SK-N-SH (cell line): ENCODE measurements around the gene SF3A2. TPM values are rescaled to one million over a fixed set of nuclear protein-coding genes. Genes with fewer than 3 reads are reported as not detected.

Source experiments
- CTCF ChIA-PET: fragments of 300-600, 350-600 bp; formaldehyde crosslinking; extraction: SDS; loops from one replicate; lab custom pipeline; 2021; lab: Yijun Ruan, JAX
- POLR2A ChIA-PET: fragments of 350-600 bp; sonication (Branson Sonifier 250); formaldehyde crosslinking; extraction: SDS; loops from one replicate; lab custom pipeline; 2020; ENCODE audit warnings: antibody characterized with exemption, inconsistent platforms; lab: Yijun Ruan, JAX
- DNase-seq: peaks from one replicate; pipeline ENCODE4 v3.0.0; 2012
- H2AFZ ChIP-seq: fragments of 200-600 bp; sonication (generic); 2 replicates; pipeline ENCODE4 v1.8.1; 2016; ENCODE audit warnings: antibody characterized with exemption, mild to moderate bottlenecking, low read depth
- H3F3A ChIP-seq: fragments of 200-600 bp; sonication (generic); replicated peaks from 2 replicates; pipeline ENCODE3; 2016; ENCODE audit warnings: antibody characterized with exemption, mild to moderate bottlenecking; ENCODE audit not compliant: insufficient read depth
- H3K27ac ChIP-seq, 2 experiments: fragments of 200-500 bp in 1 of 2; fragments of 200-600 bp in 1 of 2; sonication (Bioruptor generic) in 1 of 2; sonication (generic), shearing (Covaris generic) in 1 of 2; 2 replicates each; pipeline versions ENCODE4 v1.5.1 to v1.6.1; 2014 to 2016; ENCODE audit warnings: low read depth in 2 of 2, inconsistent platforms in 1 of 2, low read length in 1 of 2, mild to moderate bottlenecking in 1 of 2, mixed read lengths in 1 of 2
- H3K27me3 ChIP-seq: fragments of 200-600 bp; sonication (generic), shearing (Covaris generic); 2 replicates; pipeline ENCODE4 v1.6.1; 2016; ENCODE audit warnings: mixed run types; ENCODE audit not compliant: insufficient read depth
- H3K36me3 ChIP-seq, 2 experiments: fragments of 200-500 bp in 1 of 2; fragments of 200-600 bp in 1 of 2; sonication (Bioruptor generic) in 1 of 2; sonication (generic) in 1 of 2; replicated peaks in 1 of 2; 2 replicates each; pipeline versions ENCODE3 to v1.5.1; 2014 to 2016; ENCODE audit warnings: low read length in 1 of 2, mild to moderate bottlenecking in 1 of 2; ENCODE audit not compliant: insufficient read depth in 2 of 2, control insufficient read depth in 1 of 2
- H3K4me1 ChIP-seq, 2 experiments: fragments of 200-500 bp in 1 of 2; fragments of 200-600 bp in 1 of 2; sonication (Bioruptor generic) in 1 of 2; sonication (generic), shearing (Covaris generic) in 1 of 2; 2 replicates each; pipeline versions ENCODE4 v1.5.1 to v1.6.1; 2014 to 2016; ENCODE audit warnings: low read depth in 1 of 2, low read length in 1 of 2, mixed run types in 1 of 2; ENCODE audit not compliant: insufficient read depth in 2 of 2, control insufficient read depth in 1 of 2
- H3K4me2 ChIP-seq: fragments of 200-600 bp; sonication (generic), shearing (Covaris generic); 2 replicates; pipeline ENCODE4 v1.6.1; 2017; ENCODE audit warnings: mixed run types
- H3K4me3 ChIP-seq, 2 experiments: fragments of 200-500 bp in 1 of 2; fragments of 200-600 bp in 1 of 2; sonication (Bioruptor generic) in 1 of 2; sonication (generic), shearing (Covaris generic) in 1 of 2; 2 replicates each; pipeline versions ENCODE4 v1.5.1 to v1.8.1; 2014 to 2016; ENCODE audit warnings: low read depth in 2 of 2, inconsistent platforms in 1 of 2, low read length in 1 of 2, mild to moderate bottlenecking in 1 of 2, mixed read lengths in 1 of 2, moderate library complexity in 1 of 2
- H3K79me2 ChIP-seq: fragments of 200-600 bp; sonication (generic); 2 replicates; pipeline ENCODE4 v1.8.1; 2017; ENCODE audit warnings: mild to moderate bottlenecking; ENCODE audit not compliant: insufficient read depth
- H3K9ac ChIP-seq: fragments of 200-600 bp; sonication (generic); 2 replicates; pipeline ENCODE4 v1.6.1; 2017; ENCODE audit warnings: mixed run types
- H3K9me2 ChIP-seq: fragments of 200-600 bp; sonication (generic); 2 replicates; pipeline ENCODE4 v1.6.1; 2017; ENCODE audit warnings: mixed run types
- H3K9me3 ChIP-seq: fragments of 200-600 bp; sonication (generic); 2 replicates; pipeline ENCODE4 v1.6.1; 2017; ENCODE audit warnings: mixed run types, mild to moderate bottlenecking, moderate library complexity
- H4K20me1 ChIP-seq: fragments of 200-600 bp; sonication (generic); 2 replicates; pipeline ENCODE4 v1.6.1; 2017; ENCODE audit warnings: mild to moderate bottlenecking, mixed run types; ENCODE audit not compliant: insufficient read depth
- CHD2 ChIP-seq: fragments of 150-350 bp; IDR thresholded peaks from 2 replicates; pipeline ENCODE4 v1.6.1; 2018; ENCODE audit warnings: low read length; ENCODE audit not compliant: partially characterized antibody
- ELF1 ChIP-seq: IDR thresholded peaks from 2 replicates; pipeline ENCODE4 v1.4.0; 2012
- EP300 ChIP-seq, 2 experiments: IDR thresholded peaks; 2 replicates each; pipeline versions ENCODE4 v1.4.0 to v1.6.1; 2012; ENCODE audit warnings: borderline replicate concordance in 1 of 2, low read depth in 1 of 2, low read length in 1 of 2
- FOXJ3 ChIP-seq: sonication (generic); formaldehyde crosslinking; IDR thresholded peaks from 2 replicates; pipeline ENCODE4 v1.5.1; 2020; ENCODE audit warnings: mild to moderate bottlenecking, missing genetic modification reagents
- FOXM1 ChIP-seq: IDR thresholded peaks from 2 replicates; pipeline ENCODE4 v1.4.0; 2012; ENCODE audit warnings: low read depth, mild to moderate bottlenecking
- GATA2 ChIP-seq: sonication (generic); formaldehyde crosslinking; IDR thresholded peaks from 2 replicates; pipeline ENCODE4 v1.5.0; 2020; ENCODE audit warnings: mild to moderate bottlenecking, missing genetic modification reagents
- JUND ChIP-seq: IDR thresholded peaks from 2 replicates; pipeline ENCODE4 v1.4.0; 2012
- MEF2A ChIP-seq: IDR thresholded peaks from 2 replicates; pipeline ENCODE4 v1.4.0; 2012; ENCODE audit warnings: low read depth, borderline replicate concordance
- MXI1 ChIP-seq: IDR thresholded peaks from 2 replicates; pipeline ENCODE4 v1.6.1; 2012; ENCODE audit warnings: mild to moderate bottlenecking, low read depth, low read length, improper control_type of control experiment
- POLR2AphosphoS5 ChIP-seq: IDR thresholded peaks from 2 replicates; pipeline ENCODE4 v1.6.1; 2012; ENCODE audit warnings: low read depth, low read length
- RAD21 ChIP-seq: IDR thresholded peaks from 2 replicates; pipeline ENCODE4 v1.6.1; 2012; ENCODE audit warnings: mild to moderate bottlenecking, low read length
- RCOR1 ChIP-seq: fragments of 150-350 bp; IDR thresholded peaks from 2 replicates; pipeline ENCODE4 v1.6.1; 2017; ENCODE audit warnings: antibody characterized with exemption, low read length
- SIN3A ChIP-seq: IDR thresholded peaks from 2 replicates; pipeline ENCODE4 v1.6.1; 2012; ENCODE audit warnings: low read depth, mild to moderate bottlenecking, low read length, moderate library complexity, borderline replicate concordance
- SMC3 ChIP-seq: IDR thresholded peaks from 2 replicates; pipeline ENCODE4 v1.6.1; 2012; ENCODE audit warnings: low read depth, low read length, improper control_type of control experiment
- TCF12 ChIP-seq: IDR thresholded peaks from 2 replicates; pipeline ENCODE4 v1.4.0; 2012
- YY1 ChIP-seq: IDR thresholded peaks from 2 replicates; pipeline ENCODE4 v1.4.0; 2012; ENCODE audit warnings: low read depth, mild to moderate bottlenecking
- WGBS: methylation state at CpG from one replicate; pipeline ENCODE4 v1.1.6; 2017; ENCODE audit warnings: low lambda C conversion rate; 5-methylcytosine and 5-hydroxymethylcytosine counted together
- polyA plus RNA-seq, 3 experiments: library from polyadenylated mRNA; depleted of rRNA; stranded (reverse); fragments of >200 nt; gene quantifications; 2 replicates each; pipeline ENCODE4 v1.2.3, GENCODE V29; 2012
- TF ChIP-seq, protein P1 (sequence below): IDR thresholded peaks from 2 replicates; pipeline ENCODE4 v1.4.0; 2012; ENCODE audit warnings: low read depth, borderline replicate concordance
- TF ChIP-seq, protein P2 (sequence below): IDR thresholded peaks from 2 replicates; pipeline ENCODE4 v1.4.0; 2012; ENCODE audit warnings: low read depth, borderline replicate concordance
- TF ChIP-seq, protein P3 (sequence below): fragments of 150-350 bp; IDR thresholded peaks from 2 replicates; pipeline ENCODE4 v1.6.1; 2017; ENCODE audit warnings: antibody characterized with exemption, low read length, low read depth, borderline replicate concordance

The SF3A2 gene
- polyA plus RNA-seq, 1 of the 3 experiments (the other 2 are of a cell fraction): 55.8 TPM

DNA sequence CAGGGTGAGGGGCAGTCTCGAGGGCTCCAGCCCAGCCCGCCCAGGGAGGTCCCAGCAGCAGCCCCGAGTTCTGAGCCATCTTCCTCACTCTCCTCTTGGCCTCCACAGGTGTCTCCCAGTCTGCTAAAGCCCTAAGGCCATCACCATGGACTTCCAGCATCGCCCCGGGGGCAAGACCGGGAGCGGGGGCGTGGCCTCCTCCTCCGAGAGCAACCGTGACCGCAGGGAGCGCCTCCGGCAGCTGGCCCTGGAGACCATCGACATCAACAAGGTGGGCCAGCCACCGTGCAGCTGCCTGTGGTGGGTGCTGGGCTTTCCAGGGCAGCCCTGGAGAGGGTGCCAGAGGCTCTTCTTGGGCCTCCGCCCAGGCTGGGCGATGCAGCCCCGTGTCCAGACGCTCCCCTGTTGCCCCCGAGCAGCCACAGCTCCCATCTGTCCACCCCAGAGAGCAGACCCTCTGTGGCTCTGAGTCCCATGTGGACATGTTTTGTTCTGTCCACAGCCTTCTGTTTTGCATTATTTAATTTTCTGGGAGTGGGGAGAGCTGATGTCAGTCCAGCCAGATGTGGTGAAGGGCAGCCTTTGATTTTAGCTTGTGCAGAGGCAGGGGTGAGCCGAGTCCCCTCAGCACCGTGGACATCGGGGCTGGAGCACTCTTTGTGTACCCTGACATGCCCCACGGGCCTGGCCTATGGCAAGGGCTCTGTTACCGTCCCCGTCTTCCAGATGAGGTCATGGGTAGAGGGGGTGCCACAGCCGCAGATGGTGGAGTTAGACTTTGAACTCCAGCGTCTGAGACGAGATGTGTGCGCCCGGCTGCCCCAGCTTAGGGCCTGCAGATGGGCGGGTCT lies 6.9 kb downstream of the SF3A2 start:
- Histone ChIP-seq H3K4me2 (no peak overlapping the region), H3K4me1 (peaks cover 20 to 71% of the 10 kb centered on the region in 2 experiments), H3K9me2 (no peaks in the 10 kb centered on the region), H3K27ac (peak overlapping the region; percentile 13 to 81; a peak in 3 of 4 replicates), H3K9ac (no peak overlapping the region), H3K9me3 (no peaks in the 10 kb centered on the region), H3K27me3 (no peaks in the 10 kb centered on the region)
- peak; percentile 93 for DNase-seq
- CTCF ChIA-PET: interaction anchor here (0.6 to 10.4 kb wide), 17 partner anchors 10 to 155 kb away, joined by 3 to 121 read pairs (median 6); partner anchors contain the start of genes AP3D1, JSRP1 and LINGO3
- POLR2A ChIA-PET: interaction anchor here (0.6 to 3.3 kb wide), 8 partner anchors 11 to 88 kb away, joined by 3 to 33 read pairs (median 4); partner anchors contain the start of gene JSRP1
- TF ChIP-seq GATA2 (CRISPR knock-in tag): no peak
- TF ChIP-seq RCOR1: peak; percentile 84
- TF ChIP-seq YY1: no peak
- no peak for TF ChIP-seq JUND
- no peak for TF ChIP-seq FOXM1
- TF ChIP-seq RAD21: peak; percentile 64
- peak in 1 of 2 experiments; percentile 74; a peak in 2 of 4 replicates for TF ChIP-seq EP300 (IDR thresholded peaks at IDR 0.05; ENCODE audit: borderline replicate concordance in 1 of 2, low read depth in 1 of 2, low read length in 1 of 2)
- peak; percentile 67; the same call in 1 of the 2 replicates for TF ChIP-seq FOXJ3 (CRISPR knock-in tag)
- 0 out of 2 replicates have a peak, but pooled peaks have one; percentile 10 for TF ChIP-seq POLR2AphosphoS5
- peak; percentile 49; the same call in 1 of the 2 replicates for TF ChIP-seq SIN3A
- TF ChIP-seq MEF2A: no peak
- peak; percentile 91 for TF ChIP-seq MXI1
- peak; percentile 43; the same call in 1 of the 2 replicates for TF ChIP-seq TCF12
- TF ChIP-seq SMC3: peak; percentile 8; the same call in 1 of the 2 replicates
- TF ChIP-seq, protein P1, sequence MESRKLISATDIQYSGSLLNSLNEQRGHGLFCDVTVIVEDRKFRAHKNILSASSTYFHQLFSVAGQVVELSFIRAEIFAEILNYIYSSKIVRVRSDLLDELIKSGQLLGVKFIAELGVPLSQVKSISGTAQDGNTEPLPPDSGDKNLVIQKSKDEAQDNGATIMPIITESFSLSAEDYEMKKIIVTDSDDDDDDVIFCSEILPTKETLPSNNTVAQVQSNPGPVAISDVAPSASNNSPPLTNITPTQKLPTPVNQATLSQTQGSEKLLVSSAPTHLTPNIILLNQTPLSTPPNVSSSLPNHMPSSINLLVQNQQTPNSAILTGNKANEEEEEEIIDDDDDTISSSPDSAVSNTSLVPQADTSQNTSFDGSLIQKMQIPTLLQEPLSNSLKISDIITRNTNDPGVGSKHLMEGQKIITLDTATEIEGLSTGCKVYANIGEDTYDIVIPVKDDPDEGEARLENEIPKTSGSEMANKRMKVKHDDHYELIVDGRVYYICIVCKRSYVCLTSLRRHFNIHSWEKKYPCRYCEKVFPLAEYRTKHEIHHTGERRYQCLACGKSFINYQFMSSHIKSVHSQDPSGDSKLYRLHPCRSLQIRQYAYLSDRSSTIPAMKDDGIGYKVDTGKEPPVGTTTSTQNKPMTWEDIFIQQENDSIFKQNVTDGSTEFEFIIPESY: no peak
- TF ChIP-seq, protein P2, sequence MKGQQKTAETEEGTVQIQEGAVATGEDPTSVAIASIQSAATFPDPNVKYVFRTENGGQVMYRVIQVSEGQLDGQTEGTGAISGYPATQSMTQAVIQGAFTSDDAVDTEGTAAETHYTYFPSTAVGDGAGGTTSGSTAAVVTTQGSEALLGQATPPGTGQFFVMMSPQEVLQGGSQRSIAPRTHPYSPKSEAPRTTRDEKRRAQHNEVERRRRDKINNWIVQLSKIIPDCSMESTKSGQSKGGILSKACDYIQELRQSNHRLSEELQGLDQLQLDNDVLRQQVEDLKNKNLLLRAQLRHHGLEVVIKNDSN: no peak
- TF ChIP-seq CHD2: peak; percentile 22
- no peak for TF ChIP-seq ELF1
- TF ChIP-seq, protein P3, sequence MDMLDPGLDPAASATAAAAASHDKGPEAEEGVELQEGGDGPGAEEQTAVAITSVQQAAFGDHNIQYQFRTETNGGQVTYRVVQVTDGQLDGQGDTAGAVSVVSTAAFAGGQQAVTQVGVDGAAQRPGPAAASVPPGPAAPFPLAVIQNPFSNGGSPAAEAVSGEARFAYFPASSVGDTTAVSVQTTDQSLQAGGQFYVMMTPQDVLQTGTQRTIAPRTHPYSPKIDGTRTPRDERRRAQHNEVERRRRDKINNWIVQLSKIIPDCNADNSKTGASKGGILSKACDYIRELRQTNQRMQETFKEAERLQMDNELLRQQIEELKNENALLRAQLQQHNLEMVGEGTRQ: no peak
- TF ChIP-seq, all 33 proteins: peak for 10
- Histone ChIP-seq H4K20me1 (peaks cover 76% of the 10 kb centered on the region), H3K4me3 (no peak overlapping the region; a peak in 1 of 4 replicates), H3F3A (peaks cover 12% of the 10 kb centered on the region), H2AFZ (no peak overlapping the region), H3K79me2 (peaks cover 75% of the 10 kb centered on the region), H3K36me3 (peaks cover 27 to 45% of the 10 kb centered on the region in 2 experiments)
- WGBS: 79% methylated on average over 16 of the region's 32 CpGs
